ENCODE results near the gene INTS6.

INTS6 gene

GRCh38 chr13:51342706-51343105 is 110.1 kb downstream of the INTS6 start:
- DNase-seq (ENCODE audit: low read depth) = peak; percentile 78

DNA sequence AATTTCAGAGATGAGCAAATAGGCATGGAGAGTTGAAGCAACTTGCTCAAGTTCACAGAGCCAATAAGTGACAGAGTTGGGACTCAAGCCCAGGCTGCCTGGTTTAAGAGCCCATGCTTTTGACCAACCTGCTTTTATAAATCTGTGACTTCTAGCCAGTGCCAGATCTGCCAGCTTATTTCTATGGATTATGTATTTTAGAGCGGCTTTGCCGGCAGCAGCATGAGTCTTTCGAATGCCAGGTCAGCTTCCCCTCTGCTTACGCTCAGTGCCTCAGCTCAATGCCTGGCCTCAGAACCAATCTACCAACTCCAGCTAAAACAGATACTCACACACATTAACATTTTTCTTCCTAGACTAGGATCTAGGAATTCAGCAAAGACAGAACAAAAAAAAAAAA is 111.0 kb downstream of the INTS6 start:
- DNase-seq (ENCODE audit: low read depth) = no peak

- no peak for DNase-seq (ENCODE audit: low read depth)
These were observed 111.6 kb downstream of the INTS6 start for GRCh38 chr13:51341232-51341631.

DNA sequence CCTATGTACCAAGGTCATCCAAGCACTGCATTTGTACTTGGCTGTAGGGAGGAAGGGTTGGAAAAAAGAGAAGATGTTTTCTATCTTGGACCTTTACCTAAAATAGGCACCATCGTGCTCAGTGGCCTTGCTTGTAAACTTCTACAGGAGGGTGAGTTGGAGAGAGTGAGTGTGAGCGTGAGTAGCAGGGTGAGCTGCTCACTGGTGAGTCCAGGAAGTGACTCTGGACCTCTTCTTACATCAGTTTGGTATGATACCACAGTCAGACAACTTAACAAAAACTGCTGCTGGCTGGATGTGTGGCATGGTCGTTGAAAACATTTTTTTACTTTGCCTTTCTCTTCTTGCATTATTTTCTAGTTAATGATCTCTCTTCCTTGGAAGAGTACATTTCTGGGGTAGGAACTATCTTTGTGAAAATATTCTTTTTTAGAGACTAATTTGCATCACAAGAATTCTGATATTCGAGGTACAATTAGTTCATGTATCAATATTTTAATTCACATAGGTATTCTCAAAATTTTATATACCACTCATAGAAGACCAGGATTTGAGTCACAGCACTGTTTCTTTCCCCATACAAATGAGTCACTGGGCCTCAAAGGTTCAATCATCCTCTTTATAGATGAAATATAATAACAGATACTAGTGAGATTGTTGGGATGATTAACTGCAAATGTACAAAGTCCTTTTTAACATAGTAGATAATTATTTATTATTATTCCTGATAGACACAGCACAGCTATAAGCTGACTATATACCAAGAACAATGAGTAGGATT is 112.7 kb downstream of the INTS6 start:
- no peak for DNase-seq (ENCODE audit: low read depth)

- no peak for DNase-seq (ENCODE audit: low read depth)
These were observed 113.5 kb downstream of the INTS6 start, which contains the start of gene SERPINE3 for GRCh38 chr13:51339354-51339753. Gene SERPINE3 (plus strand): TSS chr13:51339691. CDS start chr13:51341092, 1,401 bp downstream.

DNA sequence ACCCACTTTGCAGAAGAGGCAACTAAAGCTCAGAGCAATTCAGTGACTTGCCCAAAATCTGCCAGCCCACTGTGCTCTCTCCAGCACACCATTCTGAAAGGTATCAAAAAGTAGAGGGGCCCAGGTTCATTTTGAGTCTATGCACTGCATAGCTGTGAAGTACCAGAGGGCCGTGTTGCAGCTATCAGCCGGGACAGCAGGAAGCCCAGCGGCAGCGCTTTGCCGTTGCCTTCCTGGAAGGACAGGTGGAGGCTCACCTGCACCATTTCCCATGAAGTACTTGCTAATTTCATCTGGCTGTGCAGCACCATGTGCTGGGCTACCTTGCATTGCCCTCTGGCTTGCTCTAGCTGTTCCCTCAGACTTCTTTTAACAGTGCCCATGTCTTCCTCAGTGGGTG is 116.1 kb downstream of the INTS6 start:
- DNase-seq (ENCODE audit: low read depth) = no peak

DNA sequence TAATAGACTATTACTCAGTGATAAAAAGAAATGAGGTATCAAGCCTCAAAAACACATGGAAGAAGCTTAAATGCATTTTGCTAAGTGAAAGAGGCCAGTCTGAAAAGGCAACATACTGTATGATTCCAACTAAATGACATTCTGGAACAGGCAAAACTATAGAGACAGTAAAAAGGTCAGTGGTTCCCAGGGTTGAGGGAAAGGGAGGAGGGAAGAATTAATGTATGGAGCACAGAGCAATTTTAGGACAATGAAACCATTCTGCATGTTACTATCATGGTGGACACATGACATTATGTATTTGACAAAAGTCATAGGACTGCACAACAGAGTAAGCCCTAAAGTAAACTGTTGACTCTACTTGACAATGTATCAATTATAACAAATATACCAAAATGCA is 119.0 kb downstream of the INTS6 start:
- DNase-seq (ENCODE audit: low read depth) = no peak

DNA sequence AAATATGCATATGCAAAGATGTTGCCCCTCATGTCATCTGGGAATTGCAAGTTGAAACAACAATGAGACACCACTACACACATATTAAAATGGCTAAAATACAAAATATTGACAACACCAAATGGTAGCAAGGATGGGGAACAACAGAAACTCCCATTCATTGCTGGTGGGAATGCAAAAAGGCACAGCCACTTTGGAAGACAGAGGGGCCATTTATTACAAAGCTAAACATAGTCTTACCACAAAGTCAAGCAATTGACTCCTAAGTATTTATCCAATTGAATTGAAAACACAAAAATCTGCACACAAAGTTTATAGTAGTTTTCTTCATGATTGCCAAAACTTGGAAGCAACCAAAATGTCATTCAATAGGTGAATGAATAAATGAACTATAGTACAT is 119.4 kb downstream of the INTS6 start:
- DNase-seq (ENCODE audit: low read depth) = no peak

DNA sequence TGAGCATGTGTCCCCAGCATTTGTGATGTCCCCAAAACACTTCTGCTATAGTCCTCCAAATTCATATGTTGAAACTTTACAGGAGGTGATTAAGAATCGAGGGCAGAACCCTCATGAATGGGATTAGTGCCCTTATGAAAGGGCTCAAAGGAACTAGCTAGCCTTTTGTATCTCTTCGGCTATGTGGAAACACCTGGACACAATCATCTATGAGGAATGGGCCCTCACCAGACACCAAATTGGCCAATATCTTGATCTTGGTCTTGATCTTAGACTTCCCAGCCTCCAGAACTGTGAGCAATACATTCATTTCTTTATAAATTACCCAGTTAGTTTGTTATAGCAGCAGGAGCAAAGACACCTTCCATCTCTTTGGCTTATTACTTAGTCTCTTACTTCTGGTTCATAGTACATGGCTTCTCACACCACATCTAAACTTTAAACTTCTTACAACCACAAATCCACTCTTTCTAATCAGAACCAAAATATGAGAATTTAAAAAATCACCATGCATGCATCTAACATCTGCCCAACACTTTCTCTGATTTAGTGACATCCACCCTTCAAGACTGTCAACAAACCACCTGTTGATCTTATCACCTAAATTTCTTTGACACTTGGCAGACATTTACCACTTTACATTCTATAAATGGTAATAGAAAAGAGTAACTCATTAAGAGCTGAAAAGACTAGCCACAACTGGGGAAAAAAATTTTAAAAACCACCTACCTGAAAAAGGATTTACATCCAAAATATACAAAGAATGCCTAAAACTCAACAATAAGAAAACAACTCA is 120.1 kb downstream of the INTS6 start:
- no peak for DNase-seq (ENCODE audit: low read depth)

DNA sequence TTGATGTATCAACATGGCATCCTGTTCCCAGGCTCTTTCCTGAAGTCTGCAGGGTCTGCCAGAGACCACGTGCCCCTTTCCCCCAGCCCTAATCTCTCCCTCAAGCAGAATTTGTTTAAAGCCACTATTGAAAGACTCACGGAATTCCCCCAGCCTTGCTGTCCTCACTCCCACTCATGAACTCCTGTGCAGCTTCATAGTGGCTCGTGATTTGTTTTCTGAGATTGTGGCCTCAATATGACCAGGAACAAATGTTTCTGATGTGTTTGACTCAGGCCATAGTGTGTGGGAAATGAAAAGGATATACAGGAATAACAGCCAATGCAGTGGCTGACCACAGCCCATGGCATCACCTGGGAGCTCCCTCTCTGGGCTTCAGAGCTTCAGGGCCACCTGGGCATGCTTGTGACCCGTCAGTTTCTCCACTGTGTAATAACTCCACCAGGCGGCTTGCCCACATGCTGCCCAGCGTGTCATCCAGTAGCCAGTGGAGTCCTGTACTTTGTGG is 121.4 kb downstream of the INTS6 start:
- DNase-seq (ENCODE audit: low read depth) = no peak

DNA sequence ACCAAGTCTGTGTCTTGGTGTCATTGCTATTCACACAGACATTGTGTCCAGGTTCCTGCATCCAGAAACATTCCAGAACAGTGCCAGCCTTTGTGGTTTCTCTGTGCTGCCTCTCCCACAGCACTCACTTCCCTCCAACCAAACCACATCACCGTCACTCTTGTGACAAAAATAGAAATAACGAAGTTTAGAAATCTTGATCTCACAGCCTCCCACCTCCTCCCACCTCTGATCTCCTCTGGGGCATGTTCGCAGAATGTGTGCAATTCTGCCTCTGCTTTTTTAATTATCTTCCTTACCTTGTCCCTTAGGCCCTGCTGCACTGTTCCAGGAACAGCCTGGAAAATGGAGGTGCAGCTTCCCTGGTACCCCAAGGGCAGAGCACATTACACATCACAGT is 122.0 kb downstream of the INTS6 start:
- DNase-seq (ENCODE audit: low read depth) = peak; percentile 25

DNA sequence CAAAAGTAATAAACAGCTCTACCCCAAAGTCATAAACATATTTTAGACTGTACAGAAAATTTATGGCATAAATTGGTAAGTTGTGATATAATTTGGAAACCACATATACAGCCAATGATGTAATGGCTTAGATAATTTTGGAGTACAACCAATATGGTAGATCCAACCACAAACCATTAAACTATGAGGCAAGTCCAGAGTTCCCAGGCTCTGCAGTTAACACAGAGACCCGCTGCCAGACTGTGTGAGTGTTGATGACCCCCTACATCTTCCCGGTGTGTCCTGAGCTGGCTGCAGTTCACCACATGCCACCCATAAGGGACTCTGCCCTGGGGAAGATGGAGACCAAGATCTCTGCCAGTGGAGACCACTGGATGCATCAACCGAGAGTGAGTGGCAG is 123.2 kb downstream of the INTS6 start:
- DNase-seq (ENCODE audit: low read depth) = no peak

GRCh38 chr13:51328488-51328887 is 124.3 kb downstream of the INTS6 start:
- no peak for DNase-seq (ENCODE audit: low read depth)

GRCh38 chr13:51327961-51328360 is 124.9 kb downstream of the INTS6 start:
- DNase-seq (ENCODE audit: low read depth) = no peak

DNA sequence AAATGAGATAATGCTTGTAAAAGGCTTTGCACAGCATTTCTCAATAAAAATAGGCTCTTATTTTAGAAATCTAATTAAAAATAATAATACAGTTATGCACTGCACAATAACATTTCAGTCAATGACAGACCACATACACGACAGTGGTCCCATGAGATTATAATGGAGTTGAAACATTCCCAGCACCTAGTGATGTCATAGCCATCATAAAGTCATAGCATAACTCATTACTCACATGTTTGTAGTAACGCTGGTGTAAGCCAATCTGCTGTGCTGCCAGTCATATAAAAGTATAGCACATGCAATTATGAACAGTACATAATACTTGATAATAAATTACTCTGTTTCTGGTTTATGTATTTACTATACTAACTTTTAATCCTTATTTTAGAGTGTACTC is 126.1 kb downstream of the INTS6 start:
- DNase-seq (ENCODE audit: low read depth) = no peak

- DNase-seq (ENCODE audit: low read depth) = no peak
These were observed 127.0 kb downstream of the INTS6 start for GRCh38 chr13:51325837-51326236.

DNA sequence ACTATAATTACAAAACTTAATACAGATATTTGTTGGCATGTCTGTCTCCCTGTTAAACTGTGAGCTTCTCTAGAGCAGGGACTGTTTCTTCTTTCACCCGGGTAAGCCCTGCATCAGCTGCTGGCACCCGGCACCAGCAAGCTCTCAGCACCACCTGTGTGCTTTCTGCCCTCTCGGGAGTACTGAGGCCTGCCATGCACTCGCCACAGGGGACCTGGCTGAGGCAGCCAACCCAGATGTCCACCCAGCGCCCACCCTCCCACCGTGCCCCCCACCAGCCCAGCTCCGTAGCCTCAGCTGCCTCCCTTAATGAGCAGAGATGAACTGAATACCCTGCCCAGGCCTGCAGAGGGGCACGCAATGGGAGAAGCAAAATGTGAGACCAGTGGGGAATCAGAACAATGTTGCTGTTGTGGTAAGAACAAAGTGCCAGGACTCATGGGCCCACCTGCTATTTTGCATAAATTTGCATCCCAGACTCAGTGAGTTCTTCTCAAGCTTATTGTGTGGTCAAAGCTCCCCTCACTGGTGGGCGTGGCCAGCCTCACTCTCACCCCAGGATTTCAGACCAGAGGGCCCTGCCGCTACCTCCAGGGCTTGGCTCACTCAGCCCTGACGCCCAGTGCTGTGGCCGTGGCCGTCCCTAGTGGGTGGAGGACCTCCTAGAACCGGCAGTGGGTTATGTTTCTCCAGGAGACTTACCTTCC is 128.0 kb downstream of the INTS6 start:
- no peak for DNase-seq (ENCODE audit: low read depth)

GRCh38 chr13:51323824-51324511 is 128.9 kb downstream of the INTS6 start:
- DNase-seq (ENCODE audit: low read depth) = no peak

- DNase-seq (ENCODE audit: low read depth) = no peak
These were observed 130.0 kb downstream of the INTS6 start for GRCh38 chr13:51322826-51323225.

DNA sequence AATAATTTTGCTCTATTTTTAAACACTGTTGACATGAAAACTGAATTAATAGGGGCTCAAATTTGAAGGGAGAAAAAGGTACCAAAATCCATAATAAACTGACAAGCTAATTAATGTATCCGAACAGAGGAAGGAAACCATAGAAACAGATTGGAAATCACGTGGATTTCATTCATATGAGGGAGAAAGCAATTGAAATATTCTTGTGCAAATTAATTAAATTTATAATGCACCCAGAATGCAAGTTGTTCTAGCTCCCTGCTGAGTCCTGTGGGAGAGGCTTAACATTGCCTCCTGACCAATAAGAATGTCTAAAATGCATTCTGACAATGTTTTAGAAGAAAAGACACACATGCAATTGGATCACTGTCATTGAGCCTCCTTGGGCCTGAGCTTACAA is 131.0 kb downstream of the INTS6 start:
- DNase-seq (ENCODE audit: low read depth) = no peak

DNA sequence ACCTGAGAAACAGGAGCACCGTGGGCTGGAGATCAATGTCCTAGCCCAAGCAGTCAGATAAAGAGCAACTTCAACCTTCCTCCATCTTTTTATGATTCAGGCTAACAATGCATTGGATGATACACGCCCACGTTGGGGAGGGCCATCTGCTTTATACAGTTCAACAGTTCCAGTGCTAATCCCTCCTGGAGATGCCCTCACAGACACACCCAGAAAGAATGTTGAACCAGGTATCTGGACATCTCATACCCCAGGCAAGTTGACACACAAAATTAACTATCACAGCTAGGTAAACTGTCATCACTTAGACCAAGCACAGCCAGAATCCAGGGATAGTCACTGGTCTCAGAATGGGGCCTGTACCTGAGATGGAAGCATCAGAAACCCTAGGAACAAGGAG is 134.0 kb downstream of the INTS6 start:
- DNase-seq (ENCODE audit: low read depth) = no peak

DNA sequence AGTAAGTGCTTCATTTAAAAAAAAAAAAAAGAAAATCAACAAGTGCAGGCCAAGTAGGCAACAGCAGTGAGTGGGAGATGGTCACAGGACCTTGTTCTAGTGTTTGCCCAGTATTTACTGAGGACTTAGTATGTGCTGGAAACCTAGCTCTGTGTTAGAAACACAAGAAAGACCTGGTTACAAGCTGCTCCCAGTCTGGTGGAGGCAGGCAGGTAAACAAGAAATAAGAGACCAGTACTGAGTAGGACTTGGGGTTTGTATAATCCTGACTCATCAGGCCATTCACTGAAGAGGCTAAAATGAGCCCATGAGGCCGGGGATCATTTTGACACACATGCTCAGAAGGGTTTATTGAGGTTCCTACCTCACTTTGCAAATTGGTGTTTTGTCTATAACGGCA is 134.8 kb downstream of the INTS6 start:
- no peak for DNase-seq (ENCODE audit: low read depth)
